ENCODE data around the gene ARAF.

The ARAF gene

DNA sequence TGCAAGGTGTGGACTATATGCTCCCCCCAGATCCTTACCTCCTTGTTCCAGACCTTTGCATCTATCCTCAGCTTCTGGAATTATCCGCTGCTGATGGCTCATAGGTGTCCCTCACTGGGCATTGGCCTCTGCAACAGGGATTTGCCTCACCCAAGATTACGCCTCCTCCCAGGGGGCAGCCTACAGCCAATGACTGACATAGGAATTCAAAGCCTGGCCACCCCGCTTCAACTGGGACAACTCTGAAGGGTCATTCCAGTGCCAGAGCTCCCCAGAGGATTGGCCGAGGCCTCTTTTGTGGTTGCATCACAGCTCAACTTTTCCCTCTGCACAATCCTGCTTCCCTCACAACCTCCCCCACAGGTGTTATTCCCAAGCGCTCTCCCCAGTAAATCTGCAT, 53.6 kb downstream of the ARAF start:
- no peak overlapping the region for H3K27ac ChIP-seq (ENCODE audit: extremely low read depth, low read depth, low read length)
- TF ChIP-seq ZNF610 (tag by site-specific recombination; IDR thresholded peaks at IDR 0.05; ENCODE audit: borderline replicate concordance), result no peak
- TF ChIP-seq ZNF239 (tag by site-specific recombination; IDR thresholded peaks at IDR 0.05), result no peak
- TF ChIP-seq, protein P1, sequence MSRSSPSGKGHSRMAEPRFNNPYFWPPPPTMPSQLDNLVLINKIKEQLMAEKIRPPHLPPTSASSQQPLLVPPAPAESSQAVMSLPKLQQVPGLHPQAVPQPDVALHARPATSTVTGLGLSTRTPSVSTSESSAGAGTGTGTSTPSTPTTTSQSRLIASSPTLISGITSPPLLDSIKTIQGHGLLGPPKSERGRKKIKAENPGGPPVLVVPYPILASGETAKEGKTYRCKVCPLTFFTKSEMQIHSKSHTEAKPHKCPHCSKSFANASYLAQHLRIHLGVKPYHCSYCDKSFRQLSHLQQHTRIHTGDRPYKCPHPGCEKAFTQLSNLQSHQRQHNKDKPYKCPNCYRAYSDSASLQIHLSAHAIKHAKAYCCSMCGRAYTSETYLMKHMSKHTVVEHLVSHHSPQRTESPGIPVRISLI (tag by site-specific recombination; IDR thresholded peaks at IDR 0.05), result no peak
- TF ChIP-seq ZNF140 (tag by site-specific recombination; IDR thresholded peaks at IDR 0.05), result no peak
- no peak for TF ChIP-seq ZNF266 (tag by site-specific recombination; IDR thresholded peaks at IDR 0.05; ENCODE audit: low read depth)
- TF ChIP-seq ZNF621 (tag by site-specific recombination; IDR thresholded peaks at IDR 0.05), result no peak
- TF ChIP-seq, protein P2, sequence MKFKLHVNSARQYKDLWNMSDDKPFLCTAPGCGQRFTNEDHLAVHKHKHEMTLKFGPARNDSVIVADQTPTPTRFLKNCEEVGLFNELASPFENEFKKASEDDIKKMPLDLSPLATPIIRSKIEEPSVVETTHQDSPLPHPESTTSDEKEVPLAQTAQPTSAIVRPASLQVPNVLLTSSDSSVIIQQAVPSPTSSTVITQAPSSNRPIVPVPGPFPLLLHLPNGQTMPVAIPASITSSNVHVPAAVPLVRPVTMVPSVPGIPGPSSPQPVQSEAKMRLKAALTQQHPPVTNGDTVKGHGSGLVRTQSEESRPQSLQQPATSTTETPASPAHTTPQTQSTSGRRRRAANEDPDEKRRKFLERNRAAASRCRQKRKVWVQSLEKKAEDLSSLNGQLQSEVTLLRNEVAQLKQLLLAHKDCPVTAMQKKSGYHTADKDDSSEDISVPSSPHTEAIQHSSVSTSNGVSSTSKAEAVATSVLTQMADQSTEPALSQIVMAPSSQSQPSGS (tag by site-specific recombination; IDR thresholded peaks at IDR 0.05; ENCODE audit: low read depth), result no peak
- no peaks in the 10 kb centered on the region for H3K4me1 ChIP-seq (ENCODE audit: control insufficient read depth, insufficient read depth, low read length)
- H3K4me3 ChIP-seq (ENCODE audit: low read depth, low read length), result no peak overlapping the region
- no peaks in the 10 kb centered on the region for H3K36me3 ChIP-seq (ENCODE audit: control insufficient read depth in 2 of 2, insufficient read depth in 1 of 2, low read length in 2 of 2)
- CTCF ChIA-PET, result no interaction called here
- H3K9me3 ChIP-seq (ENCODE audit: control insufficient read depth, insufficient read depth, low read depth, low read length), result no peaks in the 10 kb centered on the region
- POLR2A ChIA-PET, result no interaction called here

DNA sequence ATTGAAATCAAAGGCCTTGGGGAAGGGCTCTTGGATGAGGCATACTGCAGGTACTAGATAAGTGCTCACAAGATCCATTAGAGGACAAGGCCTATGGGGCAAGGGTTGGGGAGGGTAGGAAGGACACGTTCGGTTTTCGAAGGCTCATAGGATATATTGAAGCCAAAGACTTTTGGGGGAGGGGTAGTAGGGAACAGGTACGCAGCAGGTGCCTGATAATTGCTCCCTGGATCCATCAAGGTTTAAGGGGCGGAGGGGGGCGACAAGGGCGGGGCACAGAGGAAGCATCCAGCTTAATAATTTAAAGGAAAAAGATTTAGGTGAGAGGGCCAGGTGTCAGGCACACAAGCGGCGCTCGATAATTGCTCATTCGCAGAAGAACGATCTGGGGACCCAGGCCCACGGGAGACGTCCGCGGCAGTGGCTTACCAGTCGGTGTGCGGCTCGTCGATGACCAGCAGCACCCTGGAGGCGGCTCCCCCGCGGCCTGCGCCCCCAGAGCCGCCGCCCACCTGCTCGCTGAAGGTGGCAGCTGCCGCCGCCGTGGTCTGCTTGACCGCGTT, 58.0 kb downstream of the ARAF start:
- POLR2A ChIA-PET, result no interaction called here
- no peak overlapping the region for H3K4me3 ChIP-seq (ENCODE audit: low read depth, low read length)
- CTCF ChIA-PET, result no interaction called here

DNA sequence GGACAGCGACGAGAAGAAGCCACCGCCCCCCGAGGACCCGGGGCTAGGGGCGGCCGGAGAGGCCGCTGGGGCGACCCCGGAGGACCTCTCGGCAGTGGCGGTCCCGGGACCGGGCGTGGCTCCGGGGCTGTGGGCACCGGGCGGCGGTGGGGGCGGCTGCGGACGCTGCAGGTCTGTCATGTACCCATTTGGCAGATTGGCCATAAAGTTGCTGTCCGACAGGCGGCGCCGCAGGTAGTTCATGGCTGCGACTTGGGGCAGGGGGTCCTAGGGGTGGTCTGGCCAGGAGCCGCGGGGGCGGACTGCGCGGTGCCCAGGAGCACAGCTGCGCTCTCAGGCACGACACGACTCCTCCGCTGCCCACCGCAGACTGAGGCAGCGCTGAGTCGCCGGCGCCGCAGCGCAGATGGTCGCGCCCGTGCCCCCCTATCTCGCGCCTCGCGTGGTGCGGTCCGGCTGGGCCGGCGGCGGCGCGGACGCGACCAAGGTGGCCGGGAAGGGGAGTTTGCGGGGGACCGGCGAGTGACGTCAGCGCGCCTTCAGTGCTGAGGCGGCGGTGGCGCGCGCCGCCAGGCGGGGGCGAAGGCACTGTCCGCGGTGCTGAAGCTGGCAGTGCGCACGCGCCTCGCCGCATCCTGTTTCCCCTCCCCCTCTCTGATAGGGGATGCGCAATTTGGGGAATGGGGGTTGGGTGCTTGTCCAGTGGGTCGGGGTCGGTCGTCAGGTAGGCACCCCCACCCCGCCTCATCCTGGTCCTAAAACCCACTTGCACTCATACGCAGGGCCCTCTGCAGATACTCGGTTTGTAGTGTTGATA, 58.7 kb downstream of the ARAF start, which contains the start of gene SYN1:
Gene SYN1, minus strand, starts transcription at position 372 of the 817 bp plus-strand sequence. Its CDS starts 129 bp downstream, at position 243.
- no peaks in the 10 kb centered on the region for H3K4me1 ChIP-seq (ENCODE audit: control insufficient read depth, insufficient read depth, low read length)
- POLR2A ChIA-PET, result interaction anchor here (0.5 kb wide), 1 partner anchor 60 kb away, joined by 5 read pairs; no protein-coding TSS in a partner anchor
- CTCF ChIA-PET, result no interaction called here
- peak within 1 kb of the TSS; percentile 30 for H3K4me3 ChIP-seq (ENCODE audit: low read depth, low read length)
- H3K36me3 ChIP-seq (ENCODE audit: control insufficient read depth in 2 of 2, insufficient read depth in 1 of 2, low read length in 2 of 2), result no peaks in the 10 kb centered on the region
- H3K9me3 ChIP-seq (ENCODE audit: control insufficient read depth, insufficient read depth, low read depth, low read length), result no peaks in the 10 kb centered on the region
- no peak within 1 kb of the TSS for H3K27ac ChIP-seq (ENCODE audit: extremely low read depth, low read depth, low read length)
- peak; percentile 40; the same call in 1 of the 2 replicates for TF ChIP-seq ZNF76 (tag by site-specific recombination; IDR thresholded peaks at IDR 0.05; ENCODE audit: borderline replicate concordance, low read depth)
- TF ChIP-seq ZFP41 (tag by site-specific recombination; IDR thresholded peaks at IDR 0.05; ENCODE audit: borderline replicate concordance), result no peak
- TF ChIP-seq ZNF404 (tag by site-specific recombination; IDR thresholded peaks at IDR 0.05), result no peak
- no peak for TF ChIP-seq ZSCAN23 (tag by site-specific recombination; IDR thresholded peaks at IDR 0.05)
- no peak; the same call in 1 of the 2 replicates for TF ChIP-seq ZNF335 (tag by site-specific recombination; conservative IDR thresholded peaks at IDR 0.05)
- TF ChIP-seq ZNF184 (tag by site-specific recombination; IDR thresholded peaks at IDR 0.05), result peak; percentile 68; the same call in 1 of the 2 replicates
- TF ChIP-seq KLF9 (tag by site-specific recombination; IDR thresholded peaks at IDR 0.05; ENCODE audit: low read depth), result 0 out of 2 replicates have a peak, but pooled peaks have one; percentile 20
- TF ChIP-seq ZNF792 (tag by site-specific recombination; IDR thresholded peaks at IDR 0.05), result no peak
- TF ChIP-seq ZNF133 (tag by site-specific recombination; IDR thresholded peaks at IDR 0.05), result no peak
- no peak for TF ChIP-seq ZNF354C (tag by site-specific recombination; IDR thresholded peaks at IDR 0.05; ENCODE audit: borderline replicate concordance, low read depth)
- TF ChIP-seq, protein P2 (tag by site-specific recombination; IDR thresholded peaks at IDR 0.05; ENCODE audit: low read depth), result peak; percentile 83
- no peak for TF ChIP-seq ZNF571 (tag by site-specific recombination; IDR thresholded peaks at IDR 0.05)
- TF ChIP-seq ZNF776 (tag by site-specific recombination; IDR thresholded peaks at IDR 0.05; ENCODE audit: borderline replicate concordance), result no peak
- TF ChIP-seq PRDM1 (tag by site-specific recombination; IDR thresholded peaks at IDR 0.05), result no peak
- no peak for TF ChIP-seq ZFP37 (tag by site-specific recombination; IDR thresholded peaks at IDR 0.05)
- no peak for TF ChIP-seq ZNF473 (tag by site-specific recombination; IDR thresholded peaks at IDR 0.05)
- TF ChIP-seq, protein P3, sequence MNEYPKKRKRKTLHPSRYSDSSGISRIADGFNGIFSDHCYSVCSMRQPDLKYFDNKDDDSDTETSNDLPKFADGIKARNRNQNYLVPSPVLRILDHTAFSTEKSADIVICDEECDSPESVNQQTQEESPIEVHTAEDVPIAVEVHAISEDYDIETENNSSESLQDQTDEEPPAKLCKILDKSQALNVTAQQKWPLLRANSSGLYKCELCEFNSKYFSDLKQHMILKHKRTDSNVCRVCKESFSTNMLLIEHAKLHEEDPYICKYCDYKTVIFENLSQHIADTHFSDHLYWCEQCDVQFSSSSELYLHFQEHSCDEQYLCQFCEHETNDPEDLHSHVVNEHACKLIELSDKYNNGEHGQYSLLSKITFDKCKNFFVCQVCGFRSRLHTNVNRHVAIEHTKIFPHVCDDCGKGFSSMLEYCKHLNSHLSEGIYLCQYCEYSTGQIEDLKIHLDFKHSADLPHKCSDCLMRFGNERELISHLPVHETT (tag by site-specific recombination; IDR thresholded peaks at IDR 0.05), result no peak
- TF ChIP-seq ZNF19 (tag by site-specific recombination; IDR thresholded peaks at IDR 0.05; ENCODE audit: low read depth), result no peak
- TF ChIP-seq ZNF768 (tag by site-specific recombination; IDR thresholded peaks at IDR 0.05), result no peak

More for the DNA sequence above, 58.0 kb downstream of the ARAF start:
- TF ChIP-seq ZNF792 (tag by site-specific recombination; IDR thresholded peaks at IDR 0.05), result peak; percentile 70; the same call in 1 of the 2 replicates
- no peak for TF ChIP-seq YY1 (tag by site-specific recombination; IDR thresholded peaks at IDR 0.05)
- Histone ChIP-seq H3K4me1 (ENCODE audit: control insufficient read depth, insufficient read depth, low read length) (no peaks in the 10 kb centered on the region), H3K9me3 (ENCODE audit: control insufficient read depth, insufficient read depth, low read depth, low read length) (no peaks in the 10 kb centered on the region), H3K27ac (ENCODE audit: extremely low read depth, low read depth, low read length) (no peak overlapping the region), H3K36me3 (ENCODE audit: control insufficient read depth in 2 of 2, insufficient read depth in 1 of 2, low read length in 2 of 2) (no peaks in the 10 kb centered on the region)
